Activated CD8-positive, alpha-beta T cell treated with anti-CD3 and anti-CD28 coated beads for 36 hours (primary cell): ENCODE results near the gene ALDH1A3. TPM values are rescaled to one million over a fixed set of nuclear protein-coding genes. Genes with fewer than 3 reads are reported as not detected.

Source experiments
- ATAC-seq: fragments of 200-7000 bp; cut with Tn5 transposase; one replicate; pipeline ENCODE4 v1.10.0; 2021; ENCODE audit warnings: mild to moderate bottlenecking, moderate library complexity
- CTCF ChIA-PET: fragments of 350-600 bp; sonication (Branson Sonifier 250); formaldehyde crosslinking; loops from one replicate; lab custom pipeline; 2021; ENCODE audit warnings: antibody characterized with exemption; lab: Charles Lee
- POLR2A ChIA-PET: fragments of 350-600 bp; sonication (Branson Sonifier 250); formaldehyde crosslinking; loops from one replicate; lab custom pipeline; 2021; ENCODE audit warnings: antibody characterized with exemption; lab: Charles Lee
- DNase-seq: peaks from one replicate; pipeline ENCODE4 v3.0.0-alpha.2; 2020
- H3K27ac Mint-ChIP-seq: one replicate; pipeline ENCODE4 v1.8.0; 2021; ENCODE audit warnings: mild to moderate bottlenecking, mixed read lengths
- H3K27me3 Mint-ChIP-seq: one replicate; pipeline ENCODE4 v1.8.0; 2021; ENCODE audit warnings: mixed read lengths
- H3K36me3 Mint-ChIP-seq: one replicate; pipeline ENCODE4 v1.8.0; 2021; ENCODE audit warnings: low read depth, mixed read lengths
- H3K4me1 Mint-ChIP-seq: one replicate; pipeline ENCODE4 v1.8.0; 2021; ENCODE audit warnings: low read depth, mixed read lengths
- H3K4me3 Mint-ChIP-seq: one replicate; pipeline ENCODE4 v1.8.0; 2021; ENCODE audit warnings: mild to moderate bottlenecking, moderate library complexity, mixed read lengths
- H3K9me3 Mint-ChIP-seq: one replicate; pipeline ENCODE4 v1.8.0; 2021; ENCODE audit warnings: mixed read lengths
- intact Hi-C: fragments of 100-400 bp; cut with micrococcal nuclease; formaldehyde crosslinking; loops from one replicate; pipeline ENCODE4 v1.10.0; 2022
- total RNA-seq, 2 experiments: library from RNA; stranded (reverse); gene quantifications; one replicate each; pipeline ENCODE4 v1.2.3, GENCODE V29; 2021
- TF ChIP-seq, protein P1 (sequence below): fragments of 200-600 bp; IDR thresholded peaks from one replicate; pipeline ENCODE4 v1.8.0; 2022; ENCODE audit warnings: antibody characterized with exemption, mild to moderate bottlenecking

The ALDH1A3 gene
- total RNA-seq, 2 experiments from 2014 or later = not detected

DNA sequence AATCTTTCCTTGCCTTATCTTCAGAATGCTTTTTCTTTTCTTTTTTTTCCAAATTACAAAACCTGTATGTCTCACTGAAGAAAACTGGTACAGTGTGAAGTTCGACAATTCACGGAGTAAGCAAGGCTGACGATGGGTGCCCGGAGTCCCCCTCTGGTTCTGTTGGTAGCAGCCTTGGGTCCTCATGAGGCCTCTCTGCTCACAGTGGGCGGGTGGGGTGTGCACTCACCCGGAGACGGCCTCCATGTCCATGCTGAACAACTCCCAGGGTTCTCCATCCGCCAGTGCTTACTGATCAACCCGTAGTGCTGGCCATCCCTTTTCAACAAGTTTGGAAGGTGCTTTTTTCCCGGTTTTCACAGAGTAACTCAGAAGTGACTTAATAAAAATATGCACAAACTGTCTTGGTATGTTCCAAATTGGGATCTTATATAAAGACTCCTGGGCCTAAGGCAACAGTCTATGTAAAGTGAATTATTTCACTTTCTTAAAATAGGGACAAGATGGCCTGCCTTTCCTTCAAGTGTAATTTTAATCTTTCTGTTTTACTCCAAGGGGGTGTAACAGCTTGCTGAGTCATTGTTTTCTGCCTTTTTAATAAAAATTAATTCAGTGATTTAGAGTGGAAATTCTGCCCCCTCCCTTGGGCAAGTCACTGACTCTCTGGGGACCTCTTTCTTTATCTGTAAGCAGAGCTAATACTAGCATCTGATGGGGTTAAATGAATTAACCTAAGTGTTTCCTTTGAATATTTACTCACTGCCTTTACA, 63.2 kb downstream of the ALDH1A3 start:
- H3K9me3 Mint-ChIP-seq = no peaks in the 10 kb centered on the region
- no peak for DNase-seq
- peaks cover 3% of the 10 kb centered on the region for H3K27me3 Mint-ChIP-seq
- TF ChIP-seq, protein P1, sequence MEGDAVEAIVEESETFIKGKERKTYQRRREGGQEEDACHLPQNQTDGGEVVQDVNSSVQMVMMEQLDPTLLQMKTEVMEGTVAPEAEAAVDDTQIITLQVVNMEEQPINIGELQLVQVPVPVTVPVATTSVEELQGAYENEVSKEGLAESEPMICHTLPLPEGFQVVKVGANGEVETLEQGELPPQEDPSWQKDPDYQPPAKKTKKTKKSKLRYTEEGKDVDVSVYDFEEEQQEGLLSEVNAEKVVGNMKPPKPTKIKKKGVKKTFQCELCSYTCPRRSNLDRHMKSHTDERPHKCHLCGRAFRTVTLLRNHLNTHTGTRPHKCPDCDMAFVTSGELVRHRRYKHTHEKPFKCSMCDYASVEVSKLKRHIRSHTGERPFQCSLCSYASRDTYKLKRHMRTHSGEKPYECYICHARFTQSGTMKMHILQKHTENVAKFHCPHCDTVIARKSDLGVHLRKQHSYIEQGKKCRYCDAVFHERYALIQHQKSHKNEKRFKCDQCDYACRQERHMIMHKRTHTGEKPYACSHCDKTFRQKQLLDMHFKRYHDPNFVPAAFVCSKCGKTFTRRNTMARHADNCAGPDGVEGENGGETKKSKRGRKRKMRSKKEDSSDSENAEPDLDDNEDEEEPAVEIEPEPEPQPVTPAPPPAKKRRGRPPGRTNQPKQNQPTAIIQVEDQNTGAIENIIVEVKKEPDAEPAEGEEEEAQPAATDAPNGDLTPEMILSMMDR = no peak
- ChIA-PET POLR2A (interaction anchor here (0.6 kb wide), 1 partner anchor 290 kb away, joined by 3 read pairs; no protein-coding TSS in a partner anchor), CTCF (interaction anchor here (3.0 kb wide), 1 partner anchor 65 kb away, joined by 17 read pairs; no protein-coding TSS in a partner anchor)
- H3K27ac Mint-ChIP-seq = no peak overlapping the region
- no peak overlapping the region for H3K4me3 Mint-ChIP-seq
- no peak for ATAC-seq
- no peaks in the 10 kb centered on the region for H3K4me1 Mint-ChIP-seq
- no peaks in the 10 kb centered on the region for H3K36me3 Mint-ChIP-seq
- intact Hi-C loops = no loop called here

DNA sequence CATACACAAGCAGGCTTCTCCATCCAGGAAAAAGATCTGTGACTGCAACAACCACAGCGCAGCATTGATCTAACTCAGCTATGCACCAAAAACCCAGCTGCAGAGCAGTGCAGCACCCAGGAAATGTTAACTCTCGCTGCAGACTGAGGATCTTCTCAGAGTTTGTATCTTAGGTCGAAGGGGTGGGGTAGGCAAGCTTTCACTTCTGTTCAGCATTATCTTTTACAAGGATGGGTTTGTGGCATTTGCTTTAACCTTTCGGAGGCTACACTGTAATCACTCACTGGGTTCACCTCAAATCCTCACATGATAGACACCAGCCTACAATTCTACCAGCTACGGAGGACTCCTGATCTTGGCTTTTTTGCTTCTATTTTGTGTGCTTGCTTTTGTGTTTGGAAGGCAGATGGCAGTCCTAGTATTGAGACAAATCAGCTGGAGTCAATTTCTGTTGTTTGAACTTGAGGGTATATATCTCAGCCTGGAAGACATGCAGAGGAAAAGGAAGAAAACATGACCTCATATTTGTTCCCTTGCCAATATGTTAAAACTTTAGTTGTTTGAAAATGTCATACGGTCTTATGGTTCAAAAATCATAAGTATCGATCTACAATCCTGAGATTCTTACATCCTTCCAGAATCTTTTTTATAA, 64.7 kb downstream of the ALDH1A3 start:
- ATAC-seq (no peak), DNase-seq (no peak)
- intact Hi-C loops = no loop called here
- no peaks in the 10 kb centered on the region for H3K36me3 Mint-ChIP-seq
- no peaks in the 10 kb centered on the region for H3K4me1 Mint-ChIP-seq
- H3K9me3 Mint-ChIP-seq = no peaks in the 10 kb centered on the region
- TF ChIP-seq, protein P1 = no peak
- no peak overlapping the region for H3K4me3 Mint-ChIP-seq
- peaks cover 7% of the 10 kb centered on the region for H3K27me3 Mint-ChIP-seq
- no peak overlapping the region for H3K27ac Mint-ChIP-seq
- ChIA-PET CTCF (interaction anchor here (0.6 to 3.0 kb wide), 3 partner anchors 60 to 981 kb away, joined by 3 to 17 read pairs (median 3); no protein-coding TSS in a partner anchor), POLR2A (no interaction called here)

DNA sequence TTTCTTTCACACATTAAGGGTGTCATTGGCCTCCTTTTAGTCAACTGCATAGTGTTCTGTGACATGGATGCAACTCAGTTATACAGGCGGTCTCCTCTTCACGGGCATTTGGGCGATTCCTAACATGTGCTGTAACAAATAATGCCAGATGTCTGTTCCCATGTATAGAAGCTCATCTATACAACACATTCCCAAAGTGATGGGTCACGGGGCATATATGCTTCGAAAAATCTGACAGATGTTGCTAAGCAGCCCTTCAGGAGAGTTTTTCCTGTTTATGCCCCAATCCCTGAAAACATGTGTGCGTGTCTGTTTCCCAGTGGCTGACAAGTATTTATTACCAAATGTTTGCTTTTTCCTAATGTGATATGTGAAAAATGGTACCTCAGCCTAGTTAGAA, 65.4 kb downstream of the ALDH1A3 start:
- no peak for DNase-seq
- H3K27ac Mint-ChIP-seq = no peak overlapping the region
- TF ChIP-seq, protein P1 = no peak
- H3K36me3 Mint-ChIP-seq = no peaks in the 10 kb centered on the region
- no peaks in the 10 kb centered on the region for H3K4me1 Mint-ChIP-seq
- no peaks in the 10 kb centered on the region for H3K9me3 Mint-ChIP-seq
- ChIA-PET CTCF (interaction anchor here (0.6 to 3.0 kb wide), 2 partner anchors 59 to 62 kb away, joined by 3 to 17 read pairs; no protein-coding TSS in a partner anchor), POLR2A (no interaction called here)
- H3K27me3 Mint-ChIP-seq = peaks cover 7% of the 10 kb centered on the region
- intact Hi-C loops = no loop called here
- no peak for ATAC-seq
- H3K4me3 Mint-ChIP-seq = no peak overlapping the region

DNA sequence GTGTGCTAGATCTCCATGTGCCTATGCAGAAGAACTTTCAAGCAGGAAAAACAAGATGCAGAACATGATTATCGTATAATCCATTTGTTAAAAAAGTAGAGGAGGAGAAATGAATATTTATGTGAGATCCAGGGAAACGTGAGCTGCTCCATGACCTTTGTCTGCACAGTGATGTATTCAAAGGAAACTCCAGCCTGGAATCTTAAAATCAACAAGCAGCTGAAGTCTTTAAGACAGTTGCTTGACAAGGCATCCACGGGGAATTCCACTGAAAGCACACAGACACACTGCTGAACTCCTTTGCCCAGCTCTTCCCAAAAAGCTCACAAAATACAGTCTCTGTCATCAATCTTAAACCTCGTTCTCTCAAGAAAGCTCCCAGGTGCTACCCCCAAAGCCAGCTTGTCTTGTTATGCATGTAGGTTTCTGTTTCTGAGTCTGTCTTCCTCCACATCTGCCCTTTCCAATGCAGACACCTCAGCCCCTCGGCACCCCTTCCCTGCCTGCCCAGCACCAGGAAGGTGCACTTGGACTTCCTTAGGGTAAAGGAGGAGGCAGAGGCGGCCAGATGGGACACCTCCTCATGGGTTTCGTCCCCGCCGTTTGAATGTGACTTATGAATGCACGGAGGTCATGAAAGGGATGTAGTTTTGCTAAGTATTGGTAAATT, 68.3 kb downstream of the ALDH1A3 start:
- no peak for ATAC-seq
- ChIA-PET CTCF (no interaction called here), POLR2A (no interaction called here)
- DNase-seq = no peak
- Mint-ChIP-seq H3K27me3 (peaks cover 7% of the 10 kb centered on the region), H3K4me1 (no peaks in the 10 kb centered on the region), H3K9me3 (no peaks in the 10 kb centered on the region), H3K4me3 (no peak overlapping the region), H3K36me3 (no peaks in the 10 kb centered on the region), H3K27ac (no peak overlapping the region)
- TF ChIP-seq, protein P1 = no peak
- intact Hi-C loops = no loop called here
